Ovary (tissue), 9 donors: ENCODE data around the gene TSHZ2. TPM values are rescaled to one million over a fixed set of nuclear protein-coding genes. Genes with fewer than 3 reads are reported as not detected.

Source experiments
- DNase-seq, 5 donors: peaks; one replicate each; pipeline ENCODE4 v3.0.0-alpha.2; 2019 to 2020
- H3K27ac ChIP-seq, 2 donors: fragments of 200-600 bp; one replicate each; pipeline versions ENCODE4 v1.5.1 to v1.8.0; 2019 to 2022
- H3K27me3 ChIP-seq: fragments of 200-600 bp; one replicate; pipeline ENCODE4 v1.8.0; 2022
- H3K36me3 ChIP-seq: fragments of 200-600 bp; sonication (generic); one replicate; pipeline ENCODE4 v1.5.1; 2019
- H3K4me1 ChIP-seq: one replicate; pipeline ENCODE4 v1.8.1; 2013; ENCODE audit warnings: mild to moderate bottlenecking, moderate library complexity; ENCODE audit not compliant: insufficient read depth
- H3K4me3 ChIP-seq: fragments of 200-600 bp; sonication (generic); one replicate; pipeline ENCODE4 v1.5.1; 2017
- H3K9me3 ChIP-seq, 2 donors: fragments of 200-600 bp in 1 of 2; sonication (generic) in 1 of 2; one replicate each; pipeline versions ENCODE4 v1.5.1 to v1.8.1; 2013 to 2019; ENCODE audit warnings: mild to moderate bottlenecking in 1 of 2, moderate library complexity in 1 of 2
- EP300 ChIP-seq: sonication (generic); formaldehyde crosslinking; IDR thresholded peaks from one replicate; pipeline ENCODE4 v1.6.1; 2017; ENCODE audit warnings: antibody characterized with exemption
- POLR2A ChIP-seq: fragments of 450-650 bp; IDR thresholded peaks from one replicate; pipeline ENCODE4 v1.6.1; 2017; ENCODE audit warnings: antibody characterized with exemption, mild to moderate bottlenecking, moderate library complexity
- WGBS, 3 donors: extraction: QIAGEN DNeasy Blood & Tissue Kit in 1 of 3; methylation state at CpG; one replicate each; pipeline versions ENCODE4 v1.1.5 to v1.1.7; 2013 to 2017; 5-methylcytosine and 5-hydroxymethylcytosine counted together
- intact Hi-C, 4 donors: fragments of 100-400 bp; cut with DNase I; formaldehyde crosslinking; loops; one replicate each; pipeline versions ENCODE4 v1.11.0 to v1.15.1; 2022 to 2023
- polyA plus RNA-seq, 2 donors: library from polyadenylated mRNA; stranded (reverse); fragments of 200-250 nt in 1 of 2; fragments of 350-450 nt in 1 of 2; fragmentation: Illumina TruSeq in 1 of 2; extraction: RNeasy Lipid Tissue Mini Kit (QIAGEN cat#74804) in 1 of 2; gene quantifications; one replicate each; pipeline ENCODE4 v1.2.3, GENCODE V29; 2013 to 2014
- total RNA-seq, 7 donors: library from RNA; depleted of rRNA in 2 of 7; stranded (reverse); fragments of >200 nt in 2 of 7; fragmentation: NEBNext Ultra II Directional in 3 of 7; extraction: Animal tissue kit (Norgen Biotek cat#: 25700) in 3 of 7; gene quantifications; one replicate each; pipeline versions ENCODE4 v1.1.0 to v1.2.4, GENCODE V29; 2016 to 2023
- TF ChIP-seq, protein P1 (sequence below), 3 donors: fragments of 450-650 bp in 2 of 3; fragments of 200-600 bp in 1 of 3; IDR thresholded peaks; one replicate each; pipeline versions ENCODE4 v1.5.1 to v1.8.0; 2016 to 2022; ENCODE audit warnings: antibody characterized with exemption in 3 of 3, mild to moderate bottlenecking in 1 of 3
- donor health status: DM: no; HTN: no; CAD: no; lungs with moderate emphysema.
- donor health status: DM: no; HTN: no; CAD: no.
- donor health status: Bipolar disorder and iron deficiency.
- donor health status: DM: yes; HTN: yes; CAD: no.
- donor health status: DM: no; HTN: no; CAD: no.
- donor health status: DM: yes; HTN: yes; CAD: no.

The TSHZ2 gene
- total and polyA plus RNA-seq, 9 donors: 18.2 to 113 (median 40.2) TPM

DNA sequence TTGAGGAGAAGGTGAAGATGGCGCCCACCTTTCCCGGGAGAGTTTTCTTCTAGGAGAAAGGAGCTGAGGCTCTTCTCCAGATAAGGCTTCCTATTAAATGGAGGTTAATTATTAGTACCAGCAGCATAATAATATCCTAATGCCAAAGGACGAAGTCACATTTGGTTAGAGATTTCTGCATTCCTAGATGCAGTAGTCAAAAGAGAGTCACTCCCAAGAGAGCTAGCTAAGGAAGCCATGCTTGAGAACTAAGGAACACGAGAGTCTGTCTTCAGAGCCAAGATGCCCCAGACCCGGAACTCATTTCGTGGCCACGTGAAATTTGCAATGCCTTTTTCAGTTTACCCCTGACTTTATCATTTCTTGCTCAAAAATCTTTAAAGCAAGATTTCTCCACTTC is 132.7 kb downstream of the TSHZ2 start:
- intact Hi-C loops: no loop called here

GRCh38 chr20:53116733-53117132 is 144.6 kb downstream of the TSHZ2 start:
- Histone ChIP-seq H3K4me3 (no peak overlapping the region), H3K9me3 (no peaks in the 10 kb centered on the region), H3K4me1 (no peaks in the 10 kb centered on the region), H3K27me3 (no peaks in the 10 kb centered on the region), H3K27ac (no peak overlapping the region), H3K36me3 (no peaks in the 10 kb centered on the region)
- intact Hi-C loops: no loop called here
- 91 to 95% (median 92%) methylated on average over 3 of the region's 3 CpGs for WGBS, 3 donors
- no peak for DNase-seq
- TF ChIP-seq EP300 (no peak), POLR2A (no peak)
- TF ChIP-seq, protein P1, sequence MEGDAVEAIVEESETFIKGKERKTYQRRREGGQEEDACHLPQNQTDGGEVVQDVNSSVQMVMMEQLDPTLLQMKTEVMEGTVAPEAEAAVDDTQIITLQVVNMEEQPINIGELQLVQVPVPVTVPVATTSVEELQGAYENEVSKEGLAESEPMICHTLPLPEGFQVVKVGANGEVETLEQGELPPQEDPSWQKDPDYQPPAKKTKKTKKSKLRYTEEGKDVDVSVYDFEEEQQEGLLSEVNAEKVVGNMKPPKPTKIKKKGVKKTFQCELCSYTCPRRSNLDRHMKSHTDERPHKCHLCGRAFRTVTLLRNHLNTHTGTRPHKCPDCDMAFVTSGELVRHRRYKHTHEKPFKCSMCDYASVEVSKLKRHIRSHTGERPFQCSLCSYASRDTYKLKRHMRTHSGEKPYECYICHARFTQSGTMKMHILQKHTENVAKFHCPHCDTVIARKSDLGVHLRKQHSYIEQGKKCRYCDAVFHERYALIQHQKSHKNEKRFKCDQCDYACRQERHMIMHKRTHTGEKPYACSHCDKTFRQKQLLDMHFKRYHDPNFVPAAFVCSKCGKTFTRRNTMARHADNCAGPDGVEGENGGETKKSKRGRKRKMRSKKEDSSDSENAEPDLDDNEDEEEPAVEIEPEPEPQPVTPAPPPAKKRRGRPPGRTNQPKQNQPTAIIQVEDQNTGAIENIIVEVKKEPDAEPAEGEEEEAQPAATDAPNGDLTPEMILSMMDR (IDR thresholded peaks at IDR 0.05): no peak

More for the DNA sequence above, 132.7 kb downstream of the TSHZ2 start:
- H3K4me3 ChIP-seq: no peak overlapping the region
- 79 to 89% (median 85%) methylated on average over 7 of the region's 7 CpGs for WGBS, 3 donors
- TF ChIP-seq POLR2A (no peak), EP300 (no peak)
- TF ChIP-seq, protein P1 (IDR thresholded peaks at IDR 0.05): no peak
- H3K27me3 ChIP-seq: no peaks in the 10 kb centered on the region
- H3K9me3 ChIP-seq: no peaks in the 10 kb centered on the region
- no peaks in the 10 kb centered on the region for H3K36me3 ChIP-seq
- no peak overlapping the region for H3K27ac ChIP-seq
- no peak for DNase-seq
- no peaks in the 10 kb centered on the region for H3K4me1 ChIP-seq

DNA sequence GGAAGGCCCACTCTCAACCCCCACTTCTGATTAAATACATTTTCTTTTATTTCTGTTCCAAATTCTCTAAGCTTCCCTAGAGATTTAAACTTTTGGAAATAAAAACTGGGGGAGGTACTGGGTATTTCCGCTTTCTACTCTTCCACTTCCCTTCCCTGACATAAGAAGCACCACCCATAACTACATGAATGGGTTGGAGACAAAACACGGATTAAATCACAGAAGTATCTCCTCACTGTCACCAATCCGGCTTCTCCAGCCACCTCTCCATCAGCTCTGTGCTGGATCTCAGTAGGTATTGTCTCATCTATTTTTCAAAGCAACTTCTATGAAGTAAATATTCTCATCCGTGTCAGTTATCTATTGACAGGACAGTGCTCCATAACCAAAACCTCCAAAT is 150.7 kb downstream of the TSHZ2 start:
- WGBS, 3 donors: 88 to 94% (median 89%) methylated on average over 4 of the region's 4 CpGs
- intact Hi-C loops: no loop called here
- no peak overlapping the region for H3K4me3 ChIP-seq
- no peak for TF ChIP-seq EP300
- TF ChIP-seq, protein P1 (IDR thresholded peaks at IDR 0.05): no peak
- TF ChIP-seq POLR2A: no peak
- H3K36me3 ChIP-seq: no peaks in the 10 kb centered on the region
- H3K4me1 ChIP-seq: no peaks in the 10 kb centered on the region
- H3K27me3 ChIP-seq: no peaks in the 10 kb centered on the region
- no peak for DNase-seq
- no peaks in the 10 kb centered on the region for H3K9me3 ChIP-seq
- H3K27ac ChIP-seq: no peak overlapping the region

DNA sequence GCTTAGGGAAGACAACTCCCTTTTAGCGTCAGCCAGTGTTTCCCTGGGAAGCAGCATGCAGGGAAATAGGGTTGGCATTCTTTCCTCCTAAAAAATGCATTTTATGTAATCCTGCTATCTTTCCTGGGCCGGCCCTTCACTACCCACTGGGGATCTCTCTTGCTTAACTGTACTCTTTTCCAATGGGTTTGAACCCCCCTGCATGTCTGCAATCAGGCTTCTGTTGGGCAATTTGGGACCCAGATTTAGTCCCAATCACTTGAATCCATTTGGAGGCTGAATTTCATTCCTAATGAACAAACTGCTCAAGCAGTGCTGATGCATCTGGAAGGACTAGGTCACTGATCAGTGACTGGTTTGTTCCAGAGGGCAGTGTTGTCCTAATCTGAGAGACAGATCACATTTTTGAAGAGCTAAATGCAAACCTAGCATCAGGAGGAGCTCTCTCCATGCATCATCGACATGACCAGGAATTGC is 152.0 kb downstream of the TSHZ2 start:
- Histone ChIP-seq H3K27me3 (no peaks in the 10 kb centered on the region), H3K9me3 (no peaks in the 10 kb centered on the region), H3K36me3 (no peaks in the 10 kb centered on the region), H3K27ac (no peak overlapping the region), H3K4me1 (no peaks in the 10 kb centered on the region), H3K4me3 (no peak overlapping the region)
- WGBS, 3 donors: 34 to 52% (median 38%) methylated on average over 3 of the region's 3 CpGs
- intact Hi-C loops: no loop called here
- TF ChIP-seq, protein P1 (IDR thresholded peaks at IDR 0.05): no peak
- TF ChIP-seq POLR2A (no peak), EP300 (no peak)
- DNase-seq: peak in 1 of 5 donors; percentile 40
